Immature natural killer cell (primary cell): ENCODE data around the gene PPM1D. TPM values are rescaled to one million over a fixed set of nuclear protein-coding genes. Genes with fewer than 3 reads are reported as not detected.
"Not testable (repeated sequence)": the region's sequence is repeated elsewhere in the genome, so short reads cannot be mapped to it uniquely, and the experiment has no call there.

Experiments
- DNase-seq, 3 donors: peaks; one replicate each; pipeline ENCODE4 v3.0.0; 2022; ENCODE audit warnings: mixed read lengths in 1 of 3
- H3K27ac Mint-ChIP-seq, 6 donors: one replicate each; pipeline ENCODE4 v1.8.0; 2020; ENCODE audit warnings: mixed read lengths in 6 of 6, mild to moderate bottlenecking in 5 of 6, inconsistent platforms in 4 of 6, moderate library complexity in 3 of 6
- H3K27me3 Mint-ChIP-seq, 3 donors: one replicate each; pipeline ENCODE4 v1.8.0; 2020 to 2021; ENCODE audit warnings: low read depth in 3 of 3, mild to moderate bottlenecking in 3 of 3, mixed read lengths in 3 of 3, moderate library complexity in 3 of 3, inconsistent platforms in 1 of 3
- H3K36me3 Mint-ChIP-seq, 3 donors: one replicate each; pipeline ENCODE4 v1.8.0; 2020; ENCODE audit warnings: mixed read lengths in 3 of 3, inconsistent platforms in 2 of 3, mild to moderate bottlenecking in 2 of 3
- H3K4me1 Mint-ChIP-seq, 2 donors: one replicate each; pipeline ENCODE4 v1.8.0; 2020; ENCODE audit warnings: inconsistent platforms in 2 of 2, mild to moderate bottlenecking in 2 of 2, mixed read lengths in 2 of 2, moderate library complexity in 1 of 2
- H3K4me3 Mint-ChIP-seq, 5 donors: one replicate each; pipeline ENCODE4 v1.8.0; 2020; ENCODE audit warnings: mild to moderate bottlenecking in 5 of 5, mixed read lengths in 5 of 5, inconsistent platforms in 3 of 5, moderate library complexity in 3 of 5
- H3K9me3 Mint-ChIP-seq, 6 donors: one replicate each; pipeline ENCODE4 v1.8.0; 2020; ENCODE audit warnings: mild to moderate bottlenecking in 6 of 6, mixed read lengths in 6 of 6, inconsistent platforms in 4 of 6, moderate library complexity in 3 of 6
- polyA plus RNA-seq, 3 donors: library from polyadenylated mRNA; unstranded; fragments of 300-500 nt; fragmentation: Illumina TruSeq; gene quantifications; one replicate each; pipeline ENCODE4 v1.2.3, GENCODE V29; 2021

Gene PPM1D
- polyA plus RNA-seq, 3 donors from 2014 or later = 8.3 to 17.3 (median 8.9) TPM

- Mint-ChIP-seq H3K36me3 (peaks cover 0 to 4% (median 0%) of the 10 kb centered on the region in 3 donors), H3K27me3 (peaks cover 1 to 2% (median 1%) of the 10 kb centered on the region in 3 donors), H3K27ac (no peak overlapping the region), H3K4me1 (peaks cover 8 to 9% of the 10 kb centered on the region in 2 donors), H3K4me3 (no peak overlapping the region), H3K9me3 (no peaks in the 10 kb centered on the region)
- DNase-seq = no peak
Measured at GRCh38 chr17:60579090-60579489, 20.9 kb upstream of the PPM1D start.

GRCh38 chr17:60579551-60579950, 20.4 kb upstream of the PPM1D start:
- H3K9me3 Mint-ChIP-seq = no peaks in the 10 kb centered on the region
- H3K36me3 Mint-ChIP-seq = peaks cover 0 to 4% (median 0%) of the 10 kb centered on the region in 3 donors
- H3K27ac Mint-ChIP-seq = no peak overlapping the region
- no peak for DNase-seq
- peaks cover 8 to 9% of the 10 kb centered on the region in 2 donors for H3K4me1 Mint-ChIP-seq
- H3K27me3 Mint-ChIP-seq = peaks cover 1 to 2% (median 1%) of the 10 kb centered on the region in 3 donors
- no peak overlapping the region for H3K4me3 Mint-ChIP-seq

- Mint-ChIP-seq H3K27me3 (peaks cover 0 to 1% (median 0%) of the 10 kb centered on the region in 3 donors), H3K9me3 (no peaks in the 10 kb centered on the region), H3K4me1 (no peaks in the 10 kb centered on the region), H3K27ac (no peak overlapping the region), H3K36me3 (no peaks in the 10 kb centered on the region), H3K4me3 (no peak overlapping the region)
- DNase-seq = no peak
Measured at GRCh38 chr17:60583008-60583407, 17.0 kb upstream of the PPM1D start.

- Mint-ChIP-seq H3K27ac (no peak overlapping the region), H3K9me3 (no peaks in the 10 kb centered on the region), H3K36me3 (no peaks in the 10 kb centered on the region), H3K4me1 (no peaks in the 10 kb centered on the region), H3K4me3 (no peak overlapping the region), H3K27me3 (peaks cover 0 to 4% (median 0%) of the 10 kb centered on the region in 3 donors)
- DNase-seq = no peak
Measured at GRCh38 chr17:60585887-60586286, 14.1 kb upstream of the PPM1D start.

GRCh38 chr17:60586288-60586974, 13.6 kb upstream of the PPM1D start:
- no peaks in the 10 kb centered on the region for H3K9me3 Mint-ChIP-seq
- H3K4me1 Mint-ChIP-seq = no peaks in the 10 kb centered on the region
- H3K27ac Mint-ChIP-seq = no peak overlapping the region
- no peak overlapping the region for H3K4me3 Mint-ChIP-seq
- peaks cover 0 to 4% (median 0%) of the 10 kb centered on the region in 3 donors for H3K27me3 Mint-ChIP-seq
- H3K36me3 Mint-ChIP-seq = no peaks in the 10 kb centered on the region
- no peak for DNase-seq

- no peak overlapping the region for H3K27ac Mint-ChIP-seq
- no peaks in the 10 kb centered on the region for H3K9me3 Mint-ChIP-seq
- no peak overlapping the region for H3K4me3 Mint-ChIP-seq
- no peaks in the 10 kb centered on the region for H3K4me1 Mint-ChIP-seq
- H3K27me3 Mint-ChIP-seq = peaks cover 0 to 3% (median 1%) of the 10 kb centered on the region in 3 donors
- no peaks in the 10 kb centered on the region for H3K36me3 Mint-ChIP-seq
- no peak for DNase-seq
Measured at GRCh38 chr17:60590070-60590469, 9.9 kb upstream of the PPM1D start.

- no peaks in the 10 kb centered on the region for H3K9me3 Mint-ChIP-seq
- DNase-seq = no peak
- H3K27me3 Mint-ChIP-seq = peaks cover 0 to 6% (median 3%) of the 10 kb centered on the region in 3 donors
- no peak overlapping the region for H3K4me3 Mint-ChIP-seq
- H3K36me3 Mint-ChIP-seq = no peaks in the 10 kb centered on the region
- no peak overlapping the region for H3K27ac Mint-ChIP-seq
- no peaks in the 10 kb centered on the region for H3K4me1 Mint-ChIP-seq
Measured at GRCh38 chr17:60592750-60593149, 7.2 kb upstream of the PPM1D start.

- not testable (repeated sequence) for H3K9me3 Mint-ChIP-seq, H3K27me3 Mint-ChIP-seq, H3K4me3 Mint-ChIP-seq, H3K36me3 Mint-ChIP-seq, DNase-seq, H3K27ac Mint-ChIP-seq, H3K4me1 Mint-ChIP-seq
Measured at GRCh38 chr17:60593441-60594036, 6.5 kb upstream of the PPM1D start.

GRCh38 chr17:60594170-60594569, 5.8 kb upstream of the PPM1D start:
- not testable (repeated sequence) for H3K27me3 Mint-ChIP-seq, H3K4me1 Mint-ChIP-seq, H3K9me3 Mint-ChIP-seq, H3K4me3 Mint-ChIP-seq, H3K36me3 Mint-ChIP-seq, DNase-seq, H3K27ac Mint-ChIP-seq

GRCh38 chr17:60594734-60595133, 5.3 kb upstream of the PPM1D start:
- DNase-seq = no peak
- Mint-ChIP-seq H3K27me3 (peaks cover under 1 to 14% (median 3%) of the 10 kb centered on the region in 3 donors), H3K4me1 (peaks cover 9 to 12% of the 10 kb centered on the region in 2 donors), H3K36me3 (no peaks in the 10 kb centered on the region), H3K4me3 (no peak overlapping the region), H3K9me3 (no peaks in the 10 kb centered on the region), H3K27ac (no peak overlapping the region)

- Mint-ChIP-seq H3K9me3 (no peaks in the 10 kb centered on the region), H3K36me3 (no peaks in the 10 kb centered on the region), H3K4me3 (peak overlapping the region in 2 of 5 donors; percentile 1), H3K27ac (no peak overlapping the region), H3K4me1 (peaks cover 27 to 29% of the 10 kb centered on the region in 2 donors), H3K27me3 (peaks cover 4 to 20% (median 5%) of the 10 kb centered on the region in 3 donors)
- DNase-seq = no peak
Measured at GRCh38 chr17:60597297-60597696, 2.7 kb upstream of the PPM1D start.

GRCh38 chr17:60598001-60598736, 1.8 kb upstream of the PPM1D start:
- Mint-ChIP-seq H3K4me1 (peaks cover 36 to 37% of the 10 kb centered on the region in 2 donors), H3K9me3 (no peaks in the 10 kb centered on the region), H3K4me3 (peak overlapping the region; percentile 29 to 71 (median 49)), H3K27me3 (peaks cover 4 to 22% (median 5%) of the 10 kb centered on the region in 3 donors), H3K27ac (peak overlapping the region in 5 of 6 donors; percentile 1 to 16 (median 14)), H3K36me3 (no peaks in the 10 kb centered on the region)
- DNase-seq = no peak

- Mint-ChIP-seq H3K4me3 (peak overlapping the region; percentile 95 to 98 (median 96)), H3K9me3 (no peaks in the 10 kb centered on the region), H3K27me3 (peaks cover 4 to 22% (median 5%) of the 10 kb centered on the region in 3 donors), H3K36me3 (no peaks in the 10 kb centered on the region), H3K27ac (peak overlapping the region; percentile 95 to 97 (median 96)), H3K4me1 (peaks cover 46% of the 10 kb centered on the region in 2 donors)
- no peak for DNase-seq
Measured at GRCh38 chr17:60599220-60599619, 773 bp upstream of the PPM1D start.
